Epithelial cell of proximal tubule (primary cell): Measurements from ENCODE around the gene TRPC3. TPM values are rescaled to one million over a fixed set of nuclear protein-coding genes. Genes with fewer than 3 reads are reported as not detected.

Experiments used
- DNase-seq: peaks from one replicate; pipeline ENCODE4 v3.0.0-alpha.2; 2011; ENCODE audit warnings: low read depth
- H3K4me3 ChIP-seq: 2 replicates; pipeline ENCODE4 v1.5.1; 2011; ENCODE audit warnings: low read depth, mild to moderate bottlenecking, low read length
- CTCF ChIP-seq: conservative IDR thresholded peaks from 2 replicates; pipeline ENCODE4 v1.5.1; 2012; ENCODE audit warnings: low read depth, mild to moderate bottlenecking, low read length
- total RNA-seq: library from RNA; depleted of rRNA; stranded (reverse); fragments of >200 nt; gene quantifications from 2 replicates; pipeline ENCODE4 v1.2.3, GENCODE V29; 2015

The TRPC3 gene
- total RNA-seq, 1 donor from 2014 or later, result 0.06 TPM

GRCh38 chr4:121950680-121951520, 960 bp downstream of the TRPC3 start:
- TF ChIP-seq CTCF, result no peak
- peak overlapping the region; percentile 54 for H3K4me3 ChIP-seq
- DNase-seq, result no peak

- no peak for DNase-seq
- peak; percentile 74 for TF ChIP-seq CTCF
- H3K4me3 ChIP-seq, result peak overlapping the region; percentile 54
These were observed 1.6 kb downstream of the TRPC3 start for GRCh38 chr4:121950212-121950679.

GRCh38 chr4:121946644-121947043, 5.2 kb downstream of the TRPC3 start:
- DNase-seq, result no peak
- no peak for TF ChIP-seq CTCF
- H3K4me3 ChIP-seq, result no peak overlapping the region

GRCh38 chr4:121943941-121944340, 7.9 kb downstream of the TRPC3 start:
- TF ChIP-seq CTCF, result peak; percentile 58
- H3K4me3 ChIP-seq, result no peak overlapping the region
- DNase-seq, result no peak

GRCh38 chr4:121939690-121940089, 12.2 kb downstream of the TRPC3 start:
- no peak for DNase-seq
- no peak overlapping the region for H3K4me3 ChIP-seq
- TF ChIP-seq CTCF, result no peak

- H3K4me3 ChIP-seq, result no peak overlapping the region
- TF ChIP-seq CTCF, result no peak
- DNase-seq, result no peak
These were observed 13.4 kb downstream of the TRPC3 start for GRCh38 chr4:121938282-121939092.
